ENCODE data around the gene DYDC2.
"Not testable (repeated sequence)": the region's sequence is repeated elsewhere in the genome, so short reads cannot be mapped to it uniquely, and the experiment has no call there.

DYDC2 gene

DNA sequence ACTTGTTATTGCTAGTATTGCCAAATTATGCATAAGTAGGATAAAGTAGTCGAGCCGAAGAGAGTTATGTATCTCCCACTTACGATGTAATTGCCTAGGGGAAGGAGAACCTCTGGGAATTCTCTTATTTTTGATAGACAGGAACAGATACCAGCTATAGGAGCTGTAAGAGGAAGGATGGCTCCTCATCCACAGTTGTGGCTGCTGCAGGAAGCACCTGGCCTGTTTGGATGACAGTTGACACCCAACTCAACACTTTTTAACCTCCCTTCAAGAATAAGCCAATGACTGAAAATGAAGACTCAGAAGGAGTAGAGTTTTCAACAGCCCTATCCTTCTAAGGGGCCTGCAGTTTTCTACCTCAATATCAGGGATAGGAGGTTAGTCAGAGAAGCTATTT, 6.3 kb upstream of the DYDC2 start:
- H3K4me1 Mint-ChIP-seq, result no peaks in the 10 kb centered on the region
- DNase-seq, result no peak
- peaks cover 7% of the 10 kb centered on the region for H3K27me3 Mint-ChIP-seq
- no peaks in the 10 kb centered on the region for H3K9me3 Mint-ChIP-seq
- no peak overlapping the region for H3K4me3 Mint-ChIP-seq
- H3K27ac Mint-ChIP-seq, result no peak overlapping the region
- CTCF ChIA-PET, result interaction anchor here (1.2 kb wide), 1 partner anchor 28 kb away, joined by 3 read pairs; no protein-coding TSS in a partner anchor
- H3K36me3 Mint-ChIP-seq, result no peaks in the 10 kb centered on the region

GRCh38 chr10:80351220-80351619, 5.4 kb upstream of the DYDC2 start:
- no peaks in the 10 kb centered on the region for H3K4me1 Mint-ChIP-seq
- H3K27me3 Mint-ChIP-seq, result peaks cover 14% of the 10 kb centered on the region
- H3K4me3 Mint-ChIP-seq, result no peak overlapping the region
- no peaks in the 10 kb centered on the region for H3K9me3 Mint-ChIP-seq
- no peaks in the 10 kb centered on the region for H3K36me3 Mint-ChIP-seq
- DNase-seq, result no peak
- no peak overlapping the region for H3K27ac Mint-ChIP-seq
- CTCF ChIA-PET, result interaction anchor here (1.2 kb wide), 1 partner anchor 27 kb away, joined by 3 read pairs; no protein-coding TSS in a partner anchor

DNA sequence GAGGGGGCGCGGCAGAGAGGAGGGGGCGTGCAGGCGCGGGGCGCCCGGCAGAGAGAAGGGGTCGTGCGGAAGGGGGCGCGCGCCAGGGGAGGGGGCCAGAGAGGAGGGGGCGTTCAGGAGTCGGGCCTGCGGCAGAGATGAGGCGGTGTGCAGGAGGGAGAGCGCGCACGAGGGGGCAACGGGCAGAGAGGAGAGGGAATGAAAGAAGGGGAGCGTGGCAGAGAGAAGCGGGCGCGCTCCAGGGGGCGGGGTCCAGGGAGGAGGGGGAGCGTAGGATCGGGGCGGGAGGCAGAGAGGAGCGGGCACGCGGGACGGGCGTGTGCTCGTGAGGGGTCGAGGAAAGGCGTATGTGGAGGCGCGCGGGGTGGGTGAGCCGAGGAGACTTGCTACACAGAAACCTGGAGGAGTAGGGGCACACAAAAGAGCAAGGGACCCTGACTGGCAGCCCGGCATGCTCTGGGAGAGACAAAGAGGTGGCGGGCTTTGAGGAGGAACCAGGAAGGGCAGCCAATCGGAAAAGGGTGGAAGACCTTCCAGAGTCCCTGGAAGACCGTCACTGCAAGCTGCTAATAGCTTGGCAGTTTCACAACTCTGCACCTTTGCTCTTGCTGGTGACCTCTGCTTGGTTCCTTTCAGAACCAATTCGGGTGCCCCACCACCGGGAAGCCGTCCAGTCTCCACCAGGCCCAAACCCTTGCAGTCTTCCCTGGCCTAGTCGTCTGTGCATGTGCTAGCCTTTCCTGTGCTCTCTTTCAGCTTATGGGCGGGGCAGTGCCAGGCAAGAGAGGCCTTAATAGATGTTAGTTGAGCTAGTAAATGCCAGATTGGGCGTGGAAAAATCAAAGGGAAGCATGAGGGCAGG, 639 bp downstream of the DYDC2 start:
- Mint-ChIP-seq H3K4me3 (peak overlapping the region; percentile 59), H3K27me3 (peaks cover 45% of the 10 kb centered on the region), H3K9me3 (no peaks in the 10 kb centered on the region), H3K36me3 (no peaks in the 10 kb centered on the region), H3K4me1 (peaks cover 7% of the 10 kb centered on the region), H3K27ac (no peak overlapping the region)
- CTCF ChIA-PET, result interaction anchor here (1.5 kb wide), 1 partner anchor 21 kb away, joined by 8 read pairs; no protein-coding TSS in a partner anchor
- no peak for DNase-seq

- Mint-ChIP-seq H3K9me3 (no peaks in the 10 kb centered on the region), H3K4me1 (peaks cover 7% of the 10 kb centered on the region), H3K27me3 (peaks cover 47% of the 10 kb centered on the region), H3K4me3 (no peak overlapping the region), H3K27ac (no peak overlapping the region), H3K36me3 (no peaks in the 10 kb centered on the region)
- no peak for DNase-seq
- CTCF ChIA-PET, result interaction anchor here (1.5 kb wide), 1 partner anchor 20 kb away, joined by 8 read pairs; no protein-coding TSS in a partner anchor
Observed at GRCh38 chr10:80357851-80358125, 1.2 kb downstream of the DYDC2 start.

DNA sequence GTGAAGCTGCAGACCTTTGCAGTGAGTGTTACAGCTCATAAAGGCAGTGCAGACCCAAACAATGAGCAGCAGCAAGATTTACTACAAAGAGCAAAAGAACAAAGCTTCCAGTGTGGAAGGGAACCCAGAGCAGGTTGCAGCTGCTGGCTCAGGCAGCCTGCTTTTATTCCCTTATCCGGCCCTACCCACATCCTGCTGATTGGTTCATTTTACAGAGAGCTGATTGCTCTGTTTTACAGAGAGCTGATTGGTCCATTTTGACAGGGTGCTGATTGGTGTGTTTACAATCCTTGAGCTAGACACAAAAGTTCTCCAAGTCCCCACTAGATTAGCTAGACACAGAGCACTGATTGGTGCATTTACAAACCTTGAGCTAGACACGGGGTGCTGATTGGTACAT, 2.3 kb downstream of the DYDC2 start:
- CTCF ChIA-PET, result interaction anchor here (0.9 kb wide), 1 partner anchor 19 kb away, joined by 4 read pairs; no protein-coding TSS in a partner anchor
- DNase-seq, H3K4me1 Mint-ChIP-seq, H3K9me3 Mint-ChIP-seq, H3K27ac Mint-ChIP-seq, H3K36me3 Mint-ChIP-seq, H3K4me3 Mint-ChIP-seq: not testable (repeated sequence)
- H3K27me3 Mint-ChIP-seq, result peaks cover 46% of the 10 kb centered on the region

GRCh38 chr10:80359644-80360043, 3.1 kb downstream of the DYDC2 start:
- H3K36me3 Mint-ChIP-seq, result no peaks in the 10 kb centered on the region
- H3K4me3 Mint-ChIP-seq, result no peak overlapping the region
- H3K27me3 Mint-ChIP-seq, result peaks cover 46% of the 10 kb centered on the region
- no peak for DNase-seq
- peaks cover 7% of the 10 kb centered on the region for H3K4me1 Mint-ChIP-seq
- H3K27ac Mint-ChIP-seq, result no peak overlapping the region
- CTCF ChIA-PET, result interaction anchor here (0.9 kb wide), 1 partner anchor 18 kb away, joined by 4 read pairs; no protein-coding TSS in a partner anchor
- no peaks in the 10 kb centered on the region for H3K9me3 Mint-ChIP-seq

DNA sequence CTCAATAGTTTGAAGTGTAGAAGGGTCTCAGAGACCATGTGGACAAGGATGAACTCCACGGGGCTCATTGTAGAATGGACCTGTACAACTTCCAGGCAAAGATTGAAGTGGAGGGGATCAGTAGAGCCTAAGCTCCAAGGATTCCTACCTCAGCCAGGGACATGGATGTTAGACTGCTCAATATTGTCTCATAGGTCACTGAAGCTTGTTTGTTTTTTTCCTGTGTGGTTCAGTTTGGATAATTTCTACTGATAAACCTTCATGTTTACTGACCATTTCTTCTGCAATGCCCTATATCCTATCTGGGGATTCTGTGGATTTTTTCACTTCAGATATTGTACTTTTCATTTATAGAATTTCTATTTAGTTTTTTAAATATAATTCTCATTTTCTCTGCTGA, 8.9 kb downstream of the DYDC2 start:
- Mint-ChIP-seq H3K27ac (no peak overlapping the region), H3K9me3 (peaks cover 6% of the 10 kb centered on the region), H3K4me3 (no peak overlapping the region), H3K4me1 (no peaks in the 10 kb centered on the region), H3K27me3 (peaks cover 23% of the 10 kb centered on the region), H3K36me3 (no peaks in the 10 kb centered on the region)
- CTCF ChIA-PET, result interaction anchor here (0.5 kb wide), 1 partner anchor 312 kb away, joined by 3 read pairs; no protein-coding TSS in a partner anchor
- no peak for DNase-seq

GRCh38 chr10:80371467-80371866, 14.9 kb downstream of the DYDC2 start:
- CTCF ChIA-PET, result no interaction called here
- Mint-ChIP-seq H3K27me3 (peaks cover 8% of the 10 kb centered on the region), H3K4me3 (no peak overlapping the region), H3K4me1 (no peaks in the 10 kb centered on the region), H3K9me3 (peaks cover 6% of the 10 kb centered on the region), H3K27ac (no peak overlapping the region), H3K36me3 (no peaks in the 10 kb centered on the region)
- no peak for DNase-seq

- no peaks in the 10 kb centered on the region for H3K9me3 Mint-ChIP-seq
- peaks cover 3% of the 10 kb centered on the region for H3K27me3 Mint-ChIP-seq
- H3K4me3 Mint-ChIP-seq, result no peak overlapping the region
- H3K36me3 Mint-ChIP-seq, result no peaks in the 10 kb centered on the region
- H3K4me1 Mint-ChIP-seq, result no peaks in the 10 kb centered on the region
- DNase-seq, result no peak
- H3K27ac Mint-ChIP-seq, result no peak overlapping the region
- CTCF ChIA-PET, result no interaction called here
Observed at GRCh38 chr10:80372675-80373074, 16.1 kb downstream of the DYDC2 start.

- Mint-ChIP-seq H3K27me3 (peaks cover 3% of the 10 kb centered on the region), H3K4me3 (no peak overlapping the region), H3K36me3 (no peaks in the 10 kb centered on the region), H3K9me3 (no peaks in the 10 kb centered on the region), H3K4me1 (peaks cover 5% of the 10 kb centered on the region), H3K27ac (no peak overlapping the region)
- CTCF ChIA-PET, result interaction anchor here (0.6 kb wide), 1 partner anchor 224 kb away, joined by 3 read pairs; no protein-coding TSS in a partner anchor
- no peak for DNase-seq
Observed at GRCh38 chr10:80373502-80373901, 16.9 kb downstream of the DYDC2 start.

GRCh38 chr10:80379701-80380100, 23.1 kb downstream of the DYDC2 start:
- Mint-ChIP-seq H3K9me3 (no peaks in the 10 kb centered on the region), H3K27me3 (peaks cover 5% of the 10 kb centered on the region), H3K36me3 (no peaks in the 10 kb centered on the region), H3K4me1 (peaks cover 18% of the 10 kb centered on the region), H3K27ac (no peak overlapping the region), H3K4me3 (no peak overlapping the region)
- DNase-seq, result no peak
- CTCF ChIA-PET, result interaction anchor here (0.8 to 2.2 kb wide), 5 partner anchors 42 to 217 kb away, joined by 3 to 8 read pairs (median 3); no protein-coding TSS in a partner anchor

- H3K27ac Mint-ChIP-seq, result no peak overlapping the region
- no peak for DNase-seq
- H3K36me3 Mint-ChIP-seq, result no peaks in the 10 kb centered on the region
- H3K4me1 Mint-ChIP-seq, result peaks cover 18% of the 10 kb centered on the region
- no peaks in the 10 kb centered on the region for H3K9me3 Mint-ChIP-seq
- H3K27me3 Mint-ChIP-seq, result peaks cover 5% of the 10 kb centered on the region
- CTCF ChIA-PET, result interaction anchor here (0.7 to 1.3 kb wide), 5 partner anchors 52 to 283 kb away, joined by 3 to 6 read pairs (median 3); no protein-coding TSS in a partner anchor
- H3K4me3 Mint-ChIP-seq, result no peak overlapping the region
Observed at GRCh38 chr10:80380185-80380584, 23.6 kb downstream of the DYDC2 start.

GRCh38 chr10:80382989-80383388, 26.4 kb downstream of the DYDC2 start:
- Mint-ChIP-seq H3K27me3 (peaks cover 5% of the 10 kb centered on the region), H3K4me3 (no peak overlapping the region), H3K36me3 (no peaks in the 10 kb centered on the region), H3K4me1 (peaks cover 18% of the 10 kb centered on the region), H3K27ac (no peak overlapping the region), H3K9me3 (no peaks in the 10 kb centered on the region)
- CTCF ChIA-PET, result interaction anchor here (0.7 to 5.4 kb wide), 12 partner anchors 23 to 636 kb away, joined by 3 to 28 read pairs (median 4); no protein-coding TSS in a partner anchor
- peak; percentile 71 for DNase-seq

GRCh38 chr10:80390740-80391139, 34.2 kb downstream of the DYDC2 start:
- Mint-ChIP-seq H3K9me3 (no peaks in the 10 kb centered on the region), H3K27ac (no peak overlapping the region), H3K36me3 (no peaks in the 10 kb centered on the region), H3K4me3 (no peak overlapping the region), H3K4me1 (no peaks in the 10 kb centered on the region), H3K27me3 (peaks cover 18% of the 10 kb centered on the region)
- DNase-seq, result no peak
- CTCF ChIA-PET, result no interaction called here

DNA sequence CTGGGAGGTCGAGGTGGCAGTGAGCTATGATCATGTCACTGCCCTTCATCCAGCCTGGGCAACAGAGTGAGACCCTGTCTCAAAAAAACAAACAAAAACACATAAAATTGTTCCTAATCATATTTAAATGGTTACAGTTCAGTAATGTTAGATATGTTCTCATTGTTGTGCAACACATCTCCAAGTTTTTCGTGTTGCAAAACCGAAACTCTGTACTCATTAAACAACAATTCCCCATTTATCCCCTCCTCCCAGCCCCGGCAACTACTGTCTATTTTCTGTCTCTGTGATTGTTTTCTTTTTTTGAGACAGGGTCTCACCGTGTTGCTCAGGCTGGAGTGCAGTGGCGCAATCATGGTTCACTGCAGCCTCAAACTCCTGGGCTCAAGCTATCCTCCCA, 35.7 kb downstream of the DYDC2 start:
- DNase-seq, result no peak
- Mint-ChIP-seq H3K27me3 (peaks cover 26% of the 10 kb centered on the region), H3K36me3 (no peaks in the 10 kb centered on the region), H3K27ac (no peak overlapping the region), H3K4me3 (no peak overlapping the region), H3K4me1 (no peaks in the 10 kb centered on the region), H3K9me3 (no peaks in the 10 kb centered on the region)
- CTCF ChIA-PET, result no interaction called here
